ENCODE results near the gene NKPD1.

The NKPD1 gene

GRCh38 chr19:45172173-45172572 lies 11.4 kb upstream of the NKPD1 start:
- DNase-seq: no peak

- DNase-seq: no peak
Observed at GRCh38 chr19:45171211-45171623, 10.4 kb upstream of the NKPD1 start.

- no peak for DNase-seq
Observed at GRCh38 chr19:45170146-45171106, 9.6 kb upstream of the NKPD1 start.

GRCh38 chr19:45169602-45170001 lies 8.8 kb upstream of the NKPD1 start:
- DNase-seq: no peak

GRCh38 chr19:45168767-45169351 lies 8.1 kb upstream of the NKPD1 start:
- no peak for DNase-seq

GRCh38 chr19:45166723-45167252 lies 6.0 kb upstream of the NKPD1 start:
- no peak for DNase-seq

- DNase-seq: no peak
Observed at GRCh38 chr19:45164577-45165335, 4.0 kb upstream of the NKPD1 start.

GRCh38 chr19:45163751-45164460 lies 3.1 kb upstream of the NKPD1 start:
- DNase-seq: no peak

- DNase-seq: no peak
Observed at GRCh38 chr19:45163156-45163555, 2.4 kb upstream of the NKPD1 start.

GRCh38 chr19:45162608-45163143 lies 1.9 kb upstream of the NKPD1 start:
- no peak for DNase-seq

GRCh38 chr19:45161738-45162607 lies 1.2 kb upstream of the NKPD1 start:
- no peak for DNase-seq

GRCh38 chr19:45159971-45160324 lies 834 bp downstream of the NKPD1 start:
- DNase-seq: no peak

- DNase-seq: no peak
Observed at GRCh38 chr19:45159210-45159970, 1.4 kb downstream of the NKPD1 start.

GRCh38 chr19:45158503-45159209 lies 2.1 kb downstream of the NKPD1 start:
- no peak for DNase-seq

- no peak for DNase-seq
Observed at GRCh38 chr19:45156751-45157150, 4.0 kb downstream of the NKPD1 start.

- no peak for DNase-seq
Observed at GRCh38 chr19:45156011-45156630, 4.7 kb downstream of the NKPD1 start.

- DNase-seq: no peak
Observed at GRCh38 chr19:45154064-45154827, 6.5 kb downstream of the NKPD1 start.

- DNase-seq: no peak
Observed at GRCh38 chr19:45153339-45154063, 7.3 kb downstream of the NKPD1 start.

Data from cortex of kidney (tissue), 1 donor.